ENCODE results near the gene SMPD3. TPM values are rescaled to one million over a fixed set of nuclear protein-coding genes. Genes with fewer than 3 reads are reported as not detected.

Gene SMPD3
- total RNA-seq, 1 experiment from 2014 or later = 2.4 TPM

- Mint-ChIP-seq H3K27me3 (ENCODE audit: insufficient read depth, unreplicated experiment) (no peaks in the 10 kb centered on the region), H3K9me3 (ENCODE audit: unreplicated experiment) (no peaks in the 10 kb centered on the region), H3K27ac (ENCODE audit: unreplicated experiment) (no peak overlapping the region), H3K4me1 (ENCODE audit: low read depth, unreplicated experiment) (peaks cover 7% of the 10 kb centered on the region), H3K36me3 (ENCODE audit: insufficient read depth, unreplicated experiment) (peaks cover 86% of the 10 kb centered on the region), H3K4me3 (ENCODE audit: unreplicated experiment) (no peak overlapping the region)
- Histone ChIP-seq H3K4me1 (no peaks in the 10 kb centered on the region), H3K27me3 (replicated peaks; ENCODE audit: control insufficient read depth, insufficient read depth, low read length) (no peaks in the 10 kb centered on the region), H3K4me3 (ENCODE audit: low read depth, low read length) (no peak overlapping the region), H3K9me3 (no peaks in the 10 kb centered on the region), H3K36me3 (ENCODE audit: control insufficient read depth, insufficient read depth, low read length) (no peaks in the 10 kb centered on the region)
- no peak for TF ChIP-seq CTCF (IDR thresholded peaks at IDR 0.05; ENCODE audit: insufficient read depth in 1 of 2, low read depth in 1 of 2, low read length in 1 of 2, severe bottlenecking in 1 of 2, unreplicated experiment in 1 of 2)
- ChIA-PET POLR2A (no interaction called here), CTCF (no interaction called here)
- intact Hi-C loops (cut with micrococcal nuclease; ENCODE audit: unreplicated experiment) = no loop called here
- DNase-seq = no peak
- no TSS peak for BruUV-seq (replicated peaks)
Measured at GRCh38 chr16:68361485-68361884, 86.8 kb downstream of the SMPD3 start.

- no peaks in the 10 kb centered on the region for H3K9me3 ChIP-seq
- no peak overlapping the region for H3K27ac Mint-ChIP-seq (ENCODE audit: unreplicated experiment)
- DNase-seq = no peak
- TF ChIP-seq CTCF (IDR thresholded peaks at IDR 0.05; ENCODE audit: insufficient read depth in 1 of 2, low read depth in 1 of 2, low read length in 1 of 2, severe bottlenecking in 1 of 2, unreplicated experiment in 1 of 2) = no peak
- no peaks in the 10 kb centered on the region for H3K36me3 ChIP-seq (ENCODE audit: control insufficient read depth, insufficient read depth, low read length)
- no peaks in the 10 kb centered on the region for H3K27me3 ChIP-seq (replicated peaks; ENCODE audit: control insufficient read depth, insufficient read depth, low read length)
- H3K9me3 Mint-ChIP-seq (ENCODE audit: unreplicated experiment) = no peaks in the 10 kb centered on the region
- no peaks in the 10 kb centered on the region for H3K4me1 ChIP-seq
- intact Hi-C loops (cut with micrococcal nuclease; ENCODE audit: unreplicated experiment) = no loop called here
- no peaks in the 10 kb centered on the region for H3K27me3 Mint-ChIP-seq (ENCODE audit: insufficient read depth, unreplicated experiment)
- ChIA-PET POLR2A (no interaction called here), CTCF (interaction anchor here (0.8 kb wide), 1 partner anchor 97 kb away, joined by 5 read pairs; the partner anchor contains the start of gene SLC7A6)
- H3K36me3 Mint-ChIP-seq (ENCODE audit: insufficient read depth, unreplicated experiment) = peaks cover 86% of the 10 kb centered on the region
- no TSS peak for BruUV-seq (replicated peaks)
- no peak overlapping the region for H3K4me3 ChIP-seq (ENCODE audit: low read depth, low read length)
- H3K4me1 Mint-ChIP-seq (ENCODE audit: low read depth, unreplicated experiment) = peaks cover 7% of the 10 kb centered on the region
- no peak overlapping the region for H3K4me3 Mint-ChIP-seq (ENCODE audit: unreplicated experiment)
Measured at GRCh38 chr16:68360956-68361355, 87.4 kb downstream of the SMPD3 start.

GRCh38 chr16:68360547-68360946, 87.8 kb downstream of the SMPD3 start:
- H3K36me3 Mint-ChIP-seq (ENCODE audit: insufficient read depth, unreplicated experiment) = peaks cover 86% of the 10 kb centered on the region
- H3K36me3 ChIP-seq (ENCODE audit: control insufficient read depth, insufficient read depth, low read length) = no peaks in the 10 kb centered on the region; the same call in 1 of the 2 replicates
- no peak for TF ChIP-seq CTCF (IDR thresholded peaks at IDR 0.05; ENCODE audit: insufficient read depth in 1 of 2, low read depth in 1 of 2, low read length in 1 of 2, severe bottlenecking in 1 of 2, unreplicated experiment in 1 of 2)
- H3K27me3 ChIP-seq (replicated peaks; ENCODE audit: control insufficient read depth, insufficient read depth, low read length) = no peaks in the 10 kb centered on the region
- H3K4me1 ChIP-seq = no peaks in the 10 kb centered on the region
- no peak for DNase-seq
- H3K9me3 ChIP-seq = no peaks in the 10 kb centered on the region
- no peaks in the 10 kb centered on the region for H3K27me3 Mint-ChIP-seq (ENCODE audit: insufficient read depth, unreplicated experiment)
- H3K4me3 ChIP-seq (ENCODE audit: low read depth, low read length) = no peak overlapping the region
- intact Hi-C loops (cut with micrococcal nuclease; ENCODE audit: unreplicated experiment) = no loop called here
- POLR2A ChIA-PET = no interaction called here
- no peak overlapping the region for H3K27ac Mint-ChIP-seq (ENCODE audit: unreplicated experiment)
- CTCF ChIA-PET = interaction anchor here (0.8 kb wide), 1 partner anchor 96 kb away, joined by 5 read pairs; the partner anchor contains the start of gene SLC7A6
- no TSS peak for BruUV-seq (replicated peaks)
- H3K9me3 Mint-ChIP-seq (ENCODE audit: unreplicated experiment) = no peaks in the 10 kb centered on the region
- peaks cover 7% of the 10 kb centered on the region for H3K4me1 Mint-ChIP-seq (ENCODE audit: low read depth, unreplicated experiment)
- no peak overlapping the region for H3K4me3 Mint-ChIP-seq (ENCODE audit: unreplicated experiment)

Data from Caco-2 (cell line).